BLaER1 (cell line): ENCODE data around the gene SPRR4.
A peak's percentile ranks its signal among the peaks of the same experiment; 100 is the strongest.

Experiments
- H3K27ac ChIP-seq: shearing (Covaris generic); formaldehyde crosslinking; 2 replicates; pipeline ENCODE4 v1.8.1; 2022
- H3K27me3 ChIP-seq: shearing (Covaris generic); formaldehyde crosslinking; 2 replicates; pipeline ENCODE4 v1.8.1; 2022
- H3K36me3 ChIP-seq: shearing (Covaris generic); formaldehyde crosslinking; 2 replicates; pipeline ENCODE4 v1.8.1; 2022
- H3K4me1 ChIP-seq: shearing (Covaris generic); formaldehyde crosslinking; 2 replicates; pipeline ENCODE4 v1.8.1; 2022
- H3K4me2 ChIP-seq: shearing (Covaris generic); formaldehyde crosslinking; 2 replicates; pipeline ENCODE4 v1.8.1; 2022
- H3K4me3 ChIP-seq: shearing (Covaris generic); formaldehyde crosslinking; 2 replicates; pipeline ENCODE4 v1.8.1; 2022
- H3K9ac ChIP-seq: shearing (Covaris generic); formaldehyde crosslinking; 2 replicates; pipeline ENCODE4 v1.8.1; 2022
- H3K9me3 ChIP-seq: shearing (Covaris generic); formaldehyde crosslinking; 2 replicates; pipeline ENCODE4 v1.8.1; 2022
- H4K20me1 ChIP-seq: shearing (Covaris generic); formaldehyde crosslinking; 2 replicates; pipeline ENCODE4 v1.8.1; 2022
- Cebpa-rat ChIP-seq: shearing (Covaris generic); IDR thresholded peaks from 2 replicates; pipeline ENCODE4 v1.8.1; 2022

The SPRR4 gene, protein sequence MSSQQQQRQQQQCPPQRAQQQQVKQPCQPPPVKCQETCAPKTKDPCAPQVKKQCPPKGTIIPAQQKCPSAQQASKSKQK

DNA sequence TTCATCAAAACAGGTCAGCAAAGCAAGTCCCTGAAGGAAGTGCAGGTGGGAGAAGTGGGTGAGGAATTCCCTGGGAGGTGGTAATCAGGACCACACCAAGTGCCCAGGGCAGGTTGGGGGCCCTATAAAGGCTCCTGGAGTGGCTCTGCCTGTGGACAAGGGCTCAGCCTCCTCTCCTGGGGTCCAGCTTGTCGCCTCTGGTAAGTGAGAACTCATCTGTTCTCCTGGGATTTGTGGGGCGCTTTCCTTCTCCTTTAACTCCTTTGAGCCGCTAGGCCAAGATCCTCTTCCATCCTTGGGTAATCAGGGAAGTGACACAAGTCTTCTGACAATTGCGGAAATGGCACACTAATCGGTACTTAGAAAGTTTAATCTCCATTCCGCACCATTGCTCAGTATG is at the start of gene SPRR4:
TSS of gene SPRR4 (plus strand) at position 154 of the 400 bp plus-strand sequence. CDS start 1,243 bp downstream, outside the sequence.
- no peaks in the 10 kb centered on the region for H3K27me3 ChIP-seq
- peaks cover 20% of the 10 kb centered on the region for H3K9me3 ChIP-seq
- H4K20me1 ChIP-seq: no peaks in the 10 kb centered on the region
- TF ChIP-seq Cebpa-rat: no peak
- H3K4me3 ChIP-seq: no peak within 1 kb of the TSS
- H3K27ac ChIP-seq: 0 out of 2 replicates have a peak within 1 kb of the TSS, but pooled peaks have one; percentile 15
- H3K9ac ChIP-seq: no peak within 1 kb of the TSS
- peaks cover 38% of the 10 kb centered on the region for H3K4me1 ChIP-seq
- H3K36me3 ChIP-seq: no peaks in the 10 kb centered on the region
- peak within 1 kb of the TSS; percentile 74 for H3K4me2 ChIP-seq

DNA sequence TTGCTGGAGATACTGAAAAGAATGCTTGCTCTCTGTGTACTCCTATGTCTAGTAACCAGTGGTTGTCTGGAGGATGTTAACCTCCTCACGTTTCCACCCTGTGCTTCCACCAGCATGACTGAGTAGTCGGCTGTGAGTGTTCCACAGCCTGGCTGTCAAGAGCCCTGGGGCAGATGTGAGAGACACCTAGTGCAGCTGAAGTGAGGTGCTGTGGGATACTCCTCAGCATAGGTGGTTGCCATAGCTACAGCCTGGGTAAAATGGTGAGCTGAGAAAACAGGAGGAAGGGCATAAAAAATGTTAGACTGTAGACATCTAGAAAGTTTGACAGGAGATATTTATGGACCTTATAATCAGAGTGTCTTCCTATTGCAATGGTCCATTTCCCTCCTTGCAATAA is 46.3 kb upstream of the SPRR4 start:
- Histone ChIP-seq H3K27me3 (no peaks in the 10 kb centered on the region), H3K9me3 (no peaks in the 10 kb centered on the region), H3K9ac (no peak overlapping the region), H3K36me3 (no peaks in the 10 kb centered on the region), H3K4me1 (no peaks in the 10 kb centered on the region), H3K4me2 (no peak overlapping the region), H3K27ac (no peak overlapping the region), H4K20me1 (no peaks in the 10 kb centered on the region), H3K4me3 (no peak overlapping the region)
- TF ChIP-seq Cebpa-rat: no peak

DNA sequence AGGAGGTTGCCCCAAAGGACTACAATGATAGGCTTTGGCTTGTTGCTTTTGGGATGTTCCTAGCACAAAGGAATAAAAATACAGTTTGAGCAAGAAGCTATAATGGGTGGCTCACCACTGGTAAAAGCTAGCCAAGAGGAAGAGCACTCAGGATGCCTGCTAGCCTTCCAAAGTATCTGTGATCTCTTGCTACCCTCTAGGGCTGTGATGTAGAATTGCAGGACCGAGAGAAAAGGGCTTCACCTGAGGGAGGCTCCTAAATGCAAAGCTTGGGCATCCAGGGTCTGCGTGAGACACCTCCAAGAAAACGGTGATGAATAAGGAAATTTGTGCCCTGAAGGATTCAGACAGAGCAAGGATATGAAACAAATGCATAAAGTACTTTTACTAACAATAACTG is 44.4 kb upstream of the SPRR4 start:
- Histone ChIP-seq H3K36me3 (no peaks in the 10 kb centered on the region), H3K27ac (no peak overlapping the region), H4K20me1 (no peaks in the 10 kb centered on the region), H3K4me1 (no peaks in the 10 kb centered on the region), H3K9me3 (no peaks in the 10 kb centered on the region), H3K9ac (no peak overlapping the region), H3K27me3 (no peaks in the 10 kb centered on the region), H3K4me3 (no peak overlapping the region), H3K4me2 (no peak overlapping the region)
- no peak for TF ChIP-seq Cebpa-rat

DNA sequence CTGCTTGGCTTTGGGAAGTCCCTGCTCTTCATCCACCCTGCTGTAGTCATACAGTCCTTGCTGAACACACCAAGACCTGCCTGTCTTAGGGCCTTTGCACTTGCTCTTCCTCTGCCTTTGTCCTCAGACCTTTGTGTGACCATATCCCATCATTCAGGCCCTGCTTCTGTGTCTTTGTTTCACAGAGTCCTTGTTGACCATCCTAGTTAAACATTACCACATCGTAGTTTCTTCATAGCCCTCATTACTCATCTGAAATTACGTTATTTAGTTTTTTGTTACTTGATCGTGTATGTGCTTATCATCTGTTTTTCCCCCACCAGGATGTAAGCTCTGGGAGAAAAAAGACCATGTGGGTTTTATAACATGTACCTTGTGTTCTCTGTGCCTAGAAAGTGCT is 41.8 kb upstream of the SPRR4 start:
- no peak for TF ChIP-seq Cebpa-rat

DNA sequence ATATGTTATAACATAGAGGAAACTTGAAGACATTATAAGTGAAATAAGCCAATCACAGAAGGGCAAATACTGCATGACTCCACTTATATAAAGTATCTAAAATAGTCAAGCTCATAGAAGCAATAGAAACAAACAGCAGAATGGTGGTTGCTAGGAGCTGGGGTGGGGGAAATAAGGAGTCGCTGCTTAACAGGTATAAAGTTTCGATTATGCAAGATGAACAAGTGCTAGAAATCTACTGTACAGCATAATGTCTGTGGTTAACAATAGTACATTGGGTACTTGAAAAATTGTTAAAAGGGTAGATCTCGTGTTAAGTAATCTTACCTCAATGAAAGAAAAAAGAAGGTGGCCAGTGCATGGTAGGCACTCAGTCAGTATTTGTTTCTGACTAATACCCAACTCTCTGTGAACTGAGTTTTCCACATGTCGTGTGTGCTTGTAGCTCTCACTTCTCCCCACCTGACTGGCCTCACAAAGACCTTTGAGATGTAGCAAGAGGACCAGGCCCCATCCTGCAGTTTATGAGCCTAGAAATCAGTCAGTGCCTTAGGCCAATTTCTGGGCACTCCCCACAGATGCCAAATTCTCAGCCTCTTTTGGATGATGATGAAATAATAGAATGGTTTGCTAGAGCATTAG is 38.2 kb upstream of the SPRR4 start:
- H3K4me1 ChIP-seq: no peaks in the 10 kb centered on the region
- no peak overlapping the region for H3K4me3 ChIP-seq
- H3K27ac ChIP-seq: no peak overlapping the region
- no peaks in the 10 kb centered on the region for H3K9me3 ChIP-seq
- H3K27me3 ChIP-seq: no peaks in the 10 kb centered on the region
- H3K4me2 ChIP-seq: no peak overlapping the region
- H4K20me1 ChIP-seq: no peaks in the 10 kb centered on the region
- no peaks in the 10 kb centered on the region for H3K36me3 ChIP-seq
- H3K9ac ChIP-seq: no peak overlapping the region
- no peak for TF ChIP-seq Cebpa-rat

More for the DNA sequence above, 41.8 kb upstream of the SPRR4 start:
- Histone ChIP-seq H4K20me1 (no peaks in the 10 kb centered on the region), H3K4me1 (no peaks in the 10 kb centered on the region), H3K4me2 (no peak overlapping the region), H3K27ac (no peak overlapping the region), H3K9me3 (no peaks in the 10 kb centered on the region), H3K27me3 (no peaks in the 10 kb centered on the region), H3K9ac (no peak overlapping the region), H3K4me3 (no peak overlapping the region), H3K36me3 (no peaks in the 10 kb centered on the region)

DNA sequence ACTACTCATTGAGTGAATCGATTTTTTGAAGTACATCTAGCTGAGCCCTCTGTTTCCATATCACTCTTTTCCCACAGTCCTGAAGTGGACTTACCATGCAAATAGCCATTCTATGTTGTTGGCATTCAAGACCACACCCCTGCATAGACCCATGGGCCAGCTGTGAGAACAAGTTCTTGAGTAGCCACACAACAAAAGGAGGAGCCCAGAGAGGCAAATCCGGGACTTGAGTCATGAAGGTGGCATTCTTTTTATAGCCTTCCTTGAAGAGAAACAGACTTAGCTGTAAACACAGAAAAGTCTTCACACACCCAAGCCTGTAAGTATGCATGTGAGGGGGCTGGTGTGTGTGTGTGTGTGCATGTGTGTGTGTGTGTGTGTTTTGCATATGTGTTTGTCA is 37.3 kb upstream of the SPRR4 start:
- Histone ChIP-seq H3K4me2 (no peak overlapping the region), H3K4me1 (no peaks in the 10 kb centered on the region), H3K27ac (no peak overlapping the region), H3K4me3 (no peak overlapping the region), H3K27me3 (no peaks in the 10 kb centered on the region), H3K36me3 (no peaks in the 10 kb centered on the region), H3K9ac (no peak overlapping the region), H3K9me3 (no peaks in the 10 kb centered on the region), H4K20me1 (no peaks in the 10 kb centered on the region)
- TF ChIP-seq Cebpa-rat: no peak

DNA sequence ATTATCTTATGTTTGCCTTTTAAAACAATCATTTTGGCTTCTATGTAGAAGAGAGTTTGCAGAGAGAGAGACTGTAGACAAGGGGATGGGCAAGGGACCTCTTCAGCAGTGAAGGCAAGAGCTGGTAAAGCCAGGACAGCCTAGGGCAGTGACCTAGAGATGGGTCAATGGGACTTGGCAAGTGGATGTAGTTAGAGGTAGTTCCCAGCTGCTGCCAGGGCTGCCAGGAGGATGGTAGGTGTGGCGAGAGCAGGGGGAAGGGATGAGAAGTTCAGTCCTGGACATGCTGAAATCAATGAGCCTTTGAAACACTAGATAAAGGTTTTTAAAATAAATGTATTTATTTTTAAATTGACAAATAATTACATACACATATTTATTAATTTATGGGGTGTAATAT is 29.8 kb upstream of the SPRR4 start:
- H4K20me1 ChIP-seq: no peaks in the 10 kb centered on the region
- H3K9me3 ChIP-seq: no peaks in the 10 kb centered on the region
- H3K27me3 ChIP-seq: no peaks in the 10 kb centered on the region
- no peak for TF ChIP-seq Cebpa-rat
- no peaks in the 10 kb centered on the region for H3K4me1 ChIP-seq
- no peaks in the 10 kb centered on the region for H3K36me3 ChIP-seq
- no peak overlapping the region for H3K4me2 ChIP-seq
- H3K4me3 ChIP-seq: no peak overlapping the region
- H3K27ac ChIP-seq: no peak overlapping the region
- no peak overlapping the region for H3K9ac ChIP-seq

DNA sequence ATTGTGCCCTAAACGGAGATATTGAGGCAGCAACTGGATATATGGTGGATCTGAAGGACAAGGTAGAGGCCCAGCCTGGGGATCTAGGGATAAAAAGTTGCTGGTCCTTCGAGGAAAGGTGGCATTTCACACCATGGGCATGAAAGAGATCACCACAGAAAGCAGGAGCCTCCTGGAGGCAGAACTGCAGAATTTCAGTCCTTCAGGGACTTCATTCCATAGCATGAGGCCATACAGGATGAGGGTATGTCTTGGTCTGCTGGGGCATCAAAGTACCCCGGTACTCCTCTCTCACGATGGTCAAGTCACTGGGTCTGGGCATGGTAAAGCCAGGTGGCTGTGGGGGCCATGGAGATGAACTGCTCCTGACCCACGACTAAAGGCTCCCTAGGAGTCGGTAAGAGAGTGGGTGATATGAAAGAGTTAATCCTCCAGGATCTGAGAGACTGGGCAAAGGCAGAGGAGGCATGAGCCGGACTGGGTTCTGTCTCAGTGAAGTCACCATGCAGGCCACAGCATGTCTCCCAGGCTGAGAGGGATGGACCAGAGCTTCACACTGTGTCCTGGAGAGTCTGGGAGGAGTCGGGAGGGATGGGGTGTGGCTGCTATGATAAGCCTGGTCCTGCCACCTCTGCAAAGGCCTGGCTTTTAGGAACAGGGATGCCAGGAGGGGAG is 29.3 kb upstream of the SPRR4 start:
- no peak overlapping the region for H3K27ac ChIP-seq
- H4K20me1 ChIP-seq: no peaks in the 10 kb centered on the region
- no peak for TF ChIP-seq Cebpa-rat
- H3K4me2 ChIP-seq: no peak overlapping the region
- no peak overlapping the region for H3K9ac ChIP-seq
- H3K4me3 ChIP-seq: no peak overlapping the region
- H3K9me3 ChIP-seq: no peaks in the 10 kb centered on the region
- H3K27me3 ChIP-seq: no peaks in the 10 kb centered on the region
- no peaks in the 10 kb centered on the region for H3K36me3 ChIP-seq
- no peaks in the 10 kb centered on the region for H3K4me1 ChIP-seq

DNA sequence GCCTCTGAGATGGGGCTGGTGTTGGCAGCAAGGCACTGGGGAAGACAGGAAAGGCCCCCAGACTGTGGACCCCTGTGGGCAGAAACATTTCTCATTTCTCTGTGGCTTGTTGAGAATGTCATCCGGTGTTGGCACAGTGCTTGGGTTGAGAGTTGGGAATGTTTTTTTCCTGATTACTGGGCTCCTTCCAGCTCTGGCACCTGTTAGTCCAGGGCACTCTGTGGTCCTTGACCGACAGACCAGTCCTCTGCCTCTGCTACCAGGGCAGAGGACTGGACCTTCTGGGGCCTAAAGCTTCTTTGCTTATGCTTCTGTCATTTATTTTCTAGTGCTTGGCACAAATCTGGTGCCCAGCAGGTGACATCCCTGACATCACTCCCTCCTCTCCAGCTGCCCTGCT is 28.3 kb upstream of the SPRR4 start:
- no peaks in the 10 kb centered on the region for H3K9me3 ChIP-seq
- H3K9ac ChIP-seq: no peak overlapping the region
- no peak overlapping the region for H3K4me2 ChIP-seq
- no peaks in the 10 kb centered on the region for H4K20me1 ChIP-seq
- H3K27me3 ChIP-seq: no peaks in the 10 kb centered on the region
- H3K36me3 ChIP-seq: no peaks in the 10 kb centered on the region
- TF ChIP-seq Cebpa-rat: no peak
- H3K27ac ChIP-seq: no peak overlapping the region
- no peaks in the 10 kb centered on the region for H3K4me1 ChIP-seq
- H3K4me3 ChIP-seq: no peak overlapping the region

DNA sequence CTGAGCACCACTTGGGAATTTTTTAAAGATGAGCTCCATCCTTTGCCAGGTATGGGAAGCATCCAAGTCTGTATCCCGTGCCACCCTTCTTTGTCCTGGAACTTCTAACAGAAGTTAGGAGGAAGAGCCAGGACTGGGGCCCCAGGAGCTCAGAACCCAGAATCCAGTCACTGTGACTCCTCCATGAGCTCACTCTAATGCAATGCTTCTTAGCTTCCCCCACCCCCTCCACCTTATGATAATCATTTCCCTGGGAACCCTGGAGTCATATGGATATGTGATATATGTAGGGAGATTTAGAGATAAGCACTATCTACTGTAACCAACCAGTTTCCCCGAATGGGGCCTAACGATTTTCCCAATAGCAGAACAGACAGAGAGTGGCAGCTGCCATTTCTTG is 24.2 kb upstream of the SPRR4 start:
- no peak for TF ChIP-seq Cebpa-rat
- H3K4me3 ChIP-seq: no peak overlapping the region
- H3K27me3 ChIP-seq: no peaks in the 10 kb centered on the region

More for the DNA sequence above, 24.2 kb upstream of the SPRR4 start:
- no peaks in the 10 kb centered on the region for H3K36me3 ChIP-seq
- H4K20me1 ChIP-seq: no peaks in the 10 kb centered on the region
- H3K9me3 ChIP-seq: no peaks in the 10 kb centered on the region
- H3K4me1 ChIP-seq: no peaks in the 10 kb centered on the region
- H3K9ac ChIP-seq: no peak overlapping the region
- H3K4me2 ChIP-seq: no peak overlapping the region
- H3K27ac ChIP-seq: no peak overlapping the region
